ENCODE results near the gene GRM8.

GRM8 gene

GRCh38 chr7:126495001-126495400, 757.7 kb downstream of the GRM8 start:
- DNase-seq (ENCODE audit: extremely low spot score, insufficient read length, low read depth) = no peak
- FAIRE-seq = peak; percentile 33

GRCh38 chr7:126493801-126494200, 758.9 kb downstream of the GRM8 start:
- DNase-seq (ENCODE audit: extremely low spot score, insufficient read length, low read depth) (no peak), FAIRE-seq (peak; percentile 18)

DNA sequence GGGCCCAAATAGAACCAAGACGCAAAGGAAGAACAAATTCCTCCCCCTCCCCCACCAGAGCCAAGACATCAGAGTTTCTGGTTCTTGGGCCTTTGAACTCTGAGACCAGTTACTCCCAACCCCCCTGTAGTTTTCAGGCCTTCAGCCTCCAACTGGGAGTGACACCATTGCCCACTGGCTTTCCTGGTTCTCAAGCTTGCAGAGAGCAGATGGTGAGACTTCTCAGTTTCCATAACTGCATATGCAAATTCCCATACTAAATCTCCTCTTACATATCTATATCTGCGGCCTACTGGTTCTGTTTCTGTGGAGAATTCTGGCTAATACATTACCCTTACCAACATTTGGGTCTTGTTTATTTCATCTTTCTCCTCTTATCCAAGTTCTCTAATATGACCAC, 762.9 kb downstream of the GRM8 start:
- DNase-seq (ENCODE audit: extremely low spot score, insufficient read length, low read depth) (no peak), FAIRE-seq (no peak)

DNA sequence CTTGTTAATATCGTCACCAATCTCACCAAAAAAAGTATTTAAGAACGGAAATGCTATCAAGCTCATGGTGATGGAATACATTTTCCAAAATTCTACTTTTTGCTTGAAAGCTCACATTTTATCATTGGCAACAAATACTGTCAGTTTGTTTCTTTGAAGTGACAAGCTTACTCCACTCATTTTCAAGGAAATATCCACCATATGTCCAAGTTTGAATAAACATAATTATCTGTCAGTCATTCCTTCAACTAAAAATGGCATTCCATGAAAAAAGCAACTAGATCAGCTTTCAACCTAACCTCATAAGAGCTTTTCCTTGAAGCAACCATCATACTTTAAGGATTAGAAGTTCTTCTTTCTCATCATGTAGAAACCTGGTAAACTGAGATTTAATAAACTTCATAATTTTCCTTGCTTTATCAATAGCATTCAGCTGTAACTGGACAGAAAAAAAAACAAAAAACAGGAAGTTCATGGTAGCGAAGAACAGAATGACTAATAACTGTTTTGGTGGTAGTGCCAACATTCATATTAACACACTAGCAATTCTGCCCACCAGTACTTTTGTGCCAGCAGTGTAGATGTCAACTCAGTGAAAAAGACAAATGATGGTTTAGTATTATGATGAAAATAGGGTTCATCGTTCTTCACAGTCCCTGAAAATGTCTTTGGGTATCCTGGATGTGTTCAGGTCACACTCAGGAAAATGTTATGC, 764.9 kb downstream of the GRM8 start:
- FAIRE-seq (no peak), DNase-seq (ENCODE audit: extremely low spot score, insufficient read length, low read depth) (no peak)

GRCh38 chr7:126486806-126487205, 765.9 kb downstream of the GRM8 start:
- DNase-seq (ENCODE audit: extremely low spot score, insufficient read length, low read depth) (no peak), FAIRE-seq (no peak)

DNA sequence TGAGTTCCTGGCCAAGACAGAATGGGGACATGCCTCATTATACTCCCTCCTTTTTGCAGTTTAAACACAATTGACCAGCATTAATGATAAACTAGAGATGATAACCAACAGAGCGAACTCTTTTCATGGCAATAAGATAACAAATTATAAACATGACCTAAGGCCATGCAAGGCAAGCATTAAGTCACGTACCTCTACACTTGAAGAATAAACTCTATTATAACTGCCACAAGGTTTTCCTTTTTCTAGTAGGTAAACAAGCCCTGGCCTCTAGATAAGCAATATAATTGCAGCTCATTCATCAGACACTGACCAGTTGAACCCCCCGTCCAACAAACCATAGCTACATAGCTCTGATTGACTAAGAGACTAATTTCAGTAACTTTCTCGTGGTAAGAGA, 767.0 kb downstream of the GRM8 start:
- FAIRE-seq = no peak
- DNase-seq (ENCODE audit: extremely low spot score, insufficient read length, low read depth) = no peak

GRCh38 chr7:126483972-126484371, 768.8 kb downstream of the GRM8 start:
- FAIRE-seq = no peak
- DNase-seq (ENCODE audit: extremely low spot score, insufficient read length, low read depth) = no peak

DNA sequence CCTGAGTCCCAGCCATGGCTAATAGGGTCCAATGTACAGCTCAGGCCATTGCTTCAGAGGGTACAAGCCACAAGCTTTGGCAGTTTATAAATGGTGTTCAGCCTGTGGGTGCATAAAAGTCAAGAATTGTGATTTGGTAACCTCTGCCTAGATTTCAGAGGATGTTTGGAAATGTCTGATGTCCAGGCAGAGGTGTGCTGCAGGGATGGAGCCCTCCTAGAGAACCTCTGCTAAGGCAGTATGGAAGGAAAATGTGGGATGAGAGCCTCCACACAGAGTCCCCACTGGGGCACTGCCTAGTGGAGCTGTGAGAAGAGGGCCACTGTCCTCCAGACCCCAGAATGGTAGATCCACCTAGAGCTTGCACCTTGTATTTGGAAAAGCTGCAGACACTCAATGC, 779.9 kb downstream of the GRM8 start:
- FAIRE-seq (no peak), DNase-seq (ENCODE audit: extremely low spot score, insufficient read length, low read depth) (no peak)

DNA sequence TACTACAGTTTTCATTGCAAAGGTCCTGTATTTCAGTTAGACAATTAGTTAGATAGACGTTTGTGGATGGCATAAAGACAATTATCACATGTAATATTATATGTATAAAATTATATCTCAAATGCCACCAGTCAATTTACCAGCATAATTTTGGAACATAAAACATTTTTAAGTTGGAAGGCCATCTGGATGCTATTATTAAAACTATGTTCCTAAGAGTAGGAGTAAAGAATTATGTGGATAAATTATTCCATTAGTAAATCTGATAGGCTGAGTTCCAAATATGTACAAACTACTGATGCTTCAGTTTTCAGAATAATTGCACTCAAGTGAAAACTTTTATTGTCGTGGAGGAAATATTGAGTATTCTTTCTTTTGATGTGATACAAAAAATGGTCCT, 790.3 kb downstream of the GRM8 start:
- no peak for FAIRE-seq

DNA sequence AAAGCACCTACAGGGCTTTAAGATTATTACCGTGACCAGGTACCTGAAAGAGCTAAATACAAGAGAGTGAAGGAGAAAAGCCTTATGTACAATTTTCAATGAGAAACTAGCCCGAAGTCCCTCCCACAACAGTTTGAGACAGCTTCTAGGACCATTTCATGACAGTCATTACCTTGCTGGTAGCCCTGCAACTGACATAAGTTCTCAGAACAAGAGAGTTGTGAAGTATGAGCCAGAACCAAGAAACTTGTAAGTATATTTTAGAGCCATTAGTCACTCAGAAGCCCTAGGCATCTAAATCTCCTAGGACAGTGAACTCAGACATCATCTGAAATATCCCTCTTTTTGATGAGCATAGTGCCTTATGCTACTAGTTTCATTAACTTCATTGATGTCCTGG, 792.1 kb downstream of the GRM8 start:
- DNase-seq (ENCODE audit: extremely low spot score, insufficient read length, low read depth) (no peak), FAIRE-seq (no peak)

More for the DNA sequence above, 790.3 kb downstream of the GRM8 start:
- no peak for DNase-seq (ENCODE audit: extremely low spot score, insufficient read length, low read depth)

- FAIRE-seq (no peak), DNase-seq (ENCODE audit: extremely low spot score, insufficient read length, low read depth) (no peak)
Observed at GRCh38 chr7:126453104-126453503, 799.6 kb downstream of the GRM8 start.

DNA sequence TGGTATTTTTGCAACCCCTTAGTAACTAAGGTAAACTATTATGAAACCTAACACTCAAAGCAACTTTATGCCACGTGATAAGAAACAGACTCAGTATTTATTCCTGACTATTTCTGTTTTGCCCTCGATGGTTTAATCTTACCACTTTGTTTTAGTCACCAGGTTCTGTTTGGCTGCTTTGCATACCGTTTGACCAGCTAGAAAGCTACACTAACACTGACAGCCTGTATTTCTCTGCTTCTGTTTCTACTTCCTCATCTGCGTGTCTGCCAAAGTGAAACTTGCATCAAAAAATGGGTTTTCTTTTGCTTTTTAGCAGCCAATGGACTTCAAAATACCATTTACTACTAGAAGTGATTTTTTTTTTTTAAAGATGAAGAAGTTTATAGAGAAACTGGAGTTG, 802.5 kb downstream of the GRM8 start:
- DNase-seq (ENCODE audit: extremely low spot score, insufficient read length, low read depth) (no peak), FAIRE-seq (peak; percentile 97)

DNA sequence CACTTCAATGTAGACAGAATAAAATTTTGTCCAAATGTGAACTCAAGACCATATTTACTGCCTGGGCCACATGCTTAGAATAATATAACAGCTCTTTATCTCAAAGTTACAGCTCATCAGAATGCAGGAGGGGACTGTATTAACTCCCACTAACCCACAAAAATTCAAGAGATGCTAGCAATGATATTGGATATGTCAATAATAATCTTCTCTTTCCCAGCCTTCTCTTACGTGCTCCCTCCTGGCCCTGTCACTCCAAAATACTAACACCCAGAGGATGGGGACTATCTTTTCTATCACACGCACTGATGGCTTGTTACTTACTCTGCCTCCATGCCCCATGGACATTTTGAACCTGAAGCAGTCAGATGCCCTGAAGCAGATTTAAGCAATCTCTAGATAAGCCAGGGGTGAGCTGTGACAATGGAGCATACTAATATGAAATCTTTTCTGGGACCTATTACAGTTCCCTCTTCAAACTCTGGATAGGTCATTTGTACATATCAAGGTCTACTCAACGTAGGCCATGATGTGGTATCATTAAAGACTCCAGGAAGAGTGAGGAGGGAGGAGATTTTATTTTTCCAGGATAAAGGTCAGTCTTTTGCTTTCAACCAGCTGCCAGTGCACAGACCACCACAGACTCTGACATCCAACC, 803.0 kb downstream of the GRM8 start:
- FAIRE-seq (no peak), DNase-seq (ENCODE audit: extremely low spot score, insufficient read length, low read depth) (no peak)

DNA sequence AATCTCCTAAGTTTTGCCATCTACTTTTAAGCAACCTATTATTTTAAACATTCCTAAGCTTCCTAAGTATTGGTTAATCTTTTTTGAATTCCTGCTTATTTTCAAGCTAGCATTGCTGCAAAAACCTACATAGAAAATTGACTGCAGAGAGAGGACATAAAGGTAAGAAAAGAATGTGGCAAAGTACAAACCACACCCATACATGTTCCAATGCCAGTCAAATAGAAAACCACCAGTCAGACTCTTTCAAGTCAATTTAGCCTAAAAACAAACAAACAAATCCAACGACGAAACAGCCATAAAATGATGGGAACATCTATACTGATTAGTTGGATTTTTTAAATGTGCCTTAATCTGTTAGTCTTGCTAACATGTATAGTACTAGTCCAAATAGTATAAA, 804.8 kb downstream of the GRM8 start:
- DNase-seq (ENCODE audit: extremely low spot score, insufficient read length, low read depth) = no peak
- no peak for FAIRE-seq

DNA sequence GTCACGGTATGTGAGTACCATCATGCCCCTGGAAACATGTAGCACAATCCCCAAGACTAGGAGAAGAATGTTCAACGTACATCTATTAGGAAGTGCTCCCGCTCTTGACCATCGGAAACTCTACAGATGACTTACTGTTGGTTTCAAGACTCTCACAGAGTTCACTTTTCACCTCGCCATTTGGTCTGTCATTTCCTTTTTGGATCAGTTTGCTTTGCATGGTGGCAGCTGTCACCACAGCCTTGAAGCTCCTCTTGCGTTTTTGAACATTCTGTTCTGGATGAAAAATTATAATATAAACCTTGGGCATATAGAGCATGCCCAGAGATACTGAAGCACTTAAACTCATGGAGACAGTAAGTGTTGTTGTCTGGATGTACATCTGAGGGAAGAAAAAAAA, 806.8 kb downstream of the GRM8 start:
- FAIRE-seq = no peak

DNA sequence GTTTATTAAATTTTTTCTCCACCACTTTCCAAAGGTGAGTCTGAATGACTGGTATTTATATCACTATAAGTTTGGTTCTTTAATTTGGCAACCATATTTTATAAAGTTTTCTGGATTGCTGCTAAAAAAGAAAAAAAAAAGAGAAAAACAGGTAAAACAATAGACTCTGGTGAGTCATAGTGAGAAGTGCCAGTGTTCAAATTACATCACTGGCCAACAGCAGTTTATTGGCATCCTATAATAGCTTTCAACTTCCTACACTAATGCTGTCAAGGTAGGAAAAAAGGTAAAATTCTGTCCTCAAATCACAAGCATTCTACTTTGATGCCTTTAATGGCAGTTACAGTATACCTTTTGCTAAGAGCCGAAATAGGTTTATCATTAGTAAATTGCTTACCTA, 808.8 kb downstream of the GRM8 start:
- no peak for FAIRE-seq
- DNase-seq (ENCODE audit: extremely low spot score, insufficient read length, low read depth) = no peak

More for the DNA sequence above, 806.8 kb downstream of the GRM8 start:
- no peak for DNase-seq (ENCODE audit: extremely low spot score, insufficient read length, low read depth)

- FAIRE-seq = no peak
- DNase-seq (ENCODE audit: extremely low spot score, insufficient read length, low read depth) = no peak
Observed at GRCh38 chr7:126442908-126443307, 809.8 kb downstream of the GRM8 start.

DNA sequence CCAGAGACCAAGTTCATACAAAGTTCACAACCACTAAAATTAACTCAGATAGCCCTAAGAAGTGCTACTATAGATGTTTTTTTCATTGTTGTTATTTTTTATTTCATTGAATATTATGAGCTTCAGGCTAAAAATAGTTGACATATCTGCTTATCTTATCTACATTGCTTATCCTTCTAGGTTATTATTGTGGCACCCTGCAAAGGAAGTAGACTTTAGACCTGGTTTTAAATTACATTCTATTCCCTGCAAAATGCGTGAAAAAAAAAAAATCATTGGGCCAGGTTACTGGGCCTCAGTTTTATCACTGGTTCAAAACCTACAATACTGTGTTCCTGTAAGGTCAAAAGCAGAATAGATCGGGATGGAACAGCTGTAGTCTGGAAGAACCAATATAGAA, 811.0 kb downstream of the GRM8 start:
- no peak for DNase-seq (ENCODE audit: extremely low spot score, insufficient read length, low read depth)
- no peak for FAIRE-seq

DNA sequence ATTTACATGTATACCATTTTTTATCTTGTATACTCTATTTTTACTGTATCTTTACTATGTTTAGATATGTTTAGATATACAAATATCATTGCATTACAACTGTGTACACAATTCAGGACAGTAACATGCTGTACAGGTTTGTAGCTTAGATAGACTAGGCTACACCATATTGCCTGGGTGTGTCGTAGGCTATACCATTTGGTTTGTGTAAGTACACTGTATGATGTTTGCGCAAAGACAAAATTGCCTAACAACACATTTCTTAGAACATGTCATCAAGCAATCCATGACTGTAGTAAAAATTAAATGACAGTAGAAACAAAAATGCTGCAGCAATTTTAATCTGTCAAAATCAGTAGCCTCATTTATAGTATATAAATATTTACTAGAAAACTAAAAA, 812.2 kb downstream of the GRM8 start:
- FAIRE-seq (no peak), DNase-seq (ENCODE audit: extremely low spot score, insufficient read length, low read depth) (no peak)

DNA sequence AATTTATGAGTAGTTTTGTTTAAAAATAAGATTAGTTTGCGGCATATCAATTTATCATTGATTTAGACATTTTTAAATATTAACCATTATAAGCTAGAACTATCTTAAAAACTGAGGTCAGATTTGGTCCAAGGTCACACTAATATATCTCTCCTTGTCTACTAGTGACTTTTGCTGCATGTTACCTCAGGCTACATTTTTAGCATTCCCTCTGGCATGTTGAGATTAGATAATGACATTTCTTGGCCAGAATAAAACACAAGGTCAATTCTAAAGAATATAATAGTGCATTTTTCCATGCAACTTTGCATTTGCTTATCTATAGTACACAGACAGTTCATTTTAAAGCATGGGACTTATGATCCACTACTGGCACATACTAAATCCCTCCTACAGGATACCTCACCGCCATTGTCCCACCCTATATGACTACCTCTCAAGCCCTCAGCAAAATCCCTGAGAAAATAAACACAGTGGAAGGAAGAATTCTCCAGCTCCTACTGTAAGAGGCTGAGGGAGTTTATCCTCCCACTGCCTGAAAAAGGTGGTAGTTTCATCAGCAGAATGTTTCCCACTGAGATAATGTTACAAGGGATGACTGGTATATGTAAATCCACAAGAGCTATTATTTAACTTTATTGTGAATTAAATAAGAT, 816.4 kb downstream of the GRM8 start:
- FAIRE-seq (no peak), DNase-seq (ENCODE audit: extremely low spot score, insufficient read length, low read depth) (no peak)

GRCh38 chr7:126426652-126427051, 826.1 kb downstream of the GRM8 start:
- FAIRE-seq (no peak), DNase-seq (ENCODE audit: extremely low spot score, insufficient read length, low read depth) (no peak)

All from GM18507 (cell line).